ENCODE results near the gene NARF.

The NARF gene

DNA sequence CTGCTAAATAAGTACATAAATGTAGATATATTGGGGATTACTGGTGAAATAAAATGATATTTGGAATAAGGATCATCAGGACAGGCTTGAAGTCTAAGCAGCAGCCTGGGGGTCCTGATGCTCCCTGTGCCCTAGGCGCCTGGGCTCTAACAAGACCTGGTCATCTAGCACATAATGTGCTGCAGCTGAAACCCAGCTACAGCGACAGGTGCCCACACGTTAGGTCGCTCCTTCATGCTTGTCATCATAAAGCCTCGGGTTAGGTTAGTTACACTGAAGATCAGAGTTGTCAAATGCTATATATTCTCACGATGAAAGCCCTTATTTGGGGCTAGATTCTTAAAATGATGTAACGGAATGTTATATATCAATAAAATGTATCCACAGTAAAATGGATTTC, 11.5 kb downstream of the NARF start:
- in situ Hi-C loops (cut with MboI; ENCODE audit: low sequenced_read_pairs), result no loop called here

DNA sequence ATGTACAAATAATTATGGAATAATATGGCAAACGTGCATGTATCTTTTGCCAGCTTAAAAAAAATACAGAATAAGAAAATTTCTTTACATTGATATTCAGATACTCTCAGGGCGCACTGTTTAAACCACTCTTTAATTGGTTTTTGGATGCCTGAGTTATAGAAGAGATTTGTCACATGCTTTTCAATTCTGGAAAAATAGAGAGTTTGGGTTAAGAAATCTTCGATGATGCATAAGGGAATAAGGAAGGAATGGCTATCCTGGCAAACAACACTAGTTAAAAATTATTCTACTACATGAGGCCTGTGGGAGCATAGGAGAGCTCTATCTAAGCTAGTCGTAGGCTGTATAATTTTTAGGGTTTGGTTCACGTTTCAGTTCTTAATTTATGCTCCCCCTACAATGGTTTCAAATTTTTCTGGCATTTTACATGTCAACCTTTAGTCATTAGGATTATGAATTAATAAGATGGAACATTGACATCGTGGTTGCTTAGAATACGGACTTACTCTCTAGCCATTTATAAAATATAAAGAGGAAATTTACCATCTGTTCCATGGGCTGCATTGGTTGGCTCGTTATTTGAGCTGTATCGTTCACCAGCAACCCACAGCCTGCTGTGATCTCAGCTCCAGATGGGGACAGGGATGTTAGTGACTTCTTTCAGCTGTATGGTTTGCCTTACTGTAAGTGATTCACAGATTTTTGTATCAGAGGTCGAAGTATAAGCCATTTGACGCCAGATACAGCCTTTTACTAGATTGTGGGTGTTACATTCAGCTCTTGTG, 15.9 kb downstream of the NARF start:
- in situ Hi-C loops (cut with MboI; ENCODE audit: low sequenced_read_pairs), result no loop called here

GRCh38 chr17:82475458-82475857, 16.9 kb downstream of the NARF start:
- in situ Hi-C loops (cut with MboI; ENCODE audit: low sequenced_read_pairs), result no loop called here

DNA sequence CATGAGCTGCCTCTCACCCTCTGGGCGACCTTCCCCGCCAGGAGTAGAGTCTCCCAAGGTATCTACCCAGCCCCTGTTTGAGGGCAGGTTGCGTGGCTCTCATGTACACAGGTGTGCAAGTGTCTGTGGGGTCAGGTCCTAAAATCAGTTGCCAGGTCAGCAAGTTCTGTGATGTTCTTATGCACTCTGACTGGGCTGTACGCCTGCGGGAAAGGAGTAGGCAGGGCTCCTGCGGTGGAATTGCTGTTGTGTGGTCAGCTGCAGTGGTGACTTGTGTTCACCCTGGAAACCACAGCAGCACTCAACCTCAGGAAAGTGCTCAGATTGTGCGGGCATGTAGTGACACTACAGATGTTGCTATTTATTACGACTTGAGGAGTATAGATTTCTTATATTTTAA, 19.4 kb downstream of the NARF start:
- in situ Hi-C loops (cut with MboI; ENCODE audit: low sequenced_read_pairs), result no loop called here

DNA sequence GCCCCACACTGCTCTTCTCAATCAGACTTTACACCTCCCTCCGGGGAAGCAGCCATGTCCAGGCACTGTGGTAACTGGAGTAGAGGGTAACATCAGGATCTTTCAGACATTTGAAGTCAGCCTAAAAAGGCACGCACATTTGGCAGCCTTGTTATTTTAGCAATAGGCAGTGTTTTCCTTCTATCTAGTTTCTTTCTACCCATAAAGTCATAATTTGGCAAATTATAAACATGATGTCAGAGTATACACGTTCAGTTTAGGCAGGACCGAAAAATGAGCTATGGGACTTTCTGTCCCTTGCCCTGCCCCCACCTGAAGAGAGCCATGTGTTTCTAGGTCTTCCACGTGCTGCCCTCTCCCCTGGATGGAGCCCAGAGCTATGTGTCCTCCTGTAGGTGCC, 21.1 kb downstream of the NARF start:
- in situ Hi-C loops (cut with MboI; ENCODE audit: low sequenced_read_pairs), result no loop called here

- in situ Hi-C loops (cut with MboI; ENCODE audit: low sequenced_read_pairs), result no loop called here
Measured at GRCh38 chr17:82480318-82480717, 21.8 kb downstream of the NARF start.

GRCh38 chr17:82483204-82483660, 24.7 kb downstream of the NARF start:
- in situ Hi-C loops (cut with MboI; ENCODE audit: low sequenced_read_pairs), result no loop called here

- in situ Hi-C loops (cut with MboI; ENCODE audit: low sequenced_read_pairs), result no loop called here
Measured at GRCh38 chr17:82483836-82484235, 25.3 kb downstream of the NARF start.

- in situ Hi-C loops (cut with MboI; ENCODE audit: low sequenced_read_pairs), result no loop called here
Measured at GRCh38 chr17:82486231-82487094, 27.9 kb downstream of the NARF start.

- in situ Hi-C loops (cut with MboI; ENCODE audit: low sequenced_read_pairs), result no loop called here
Measured at GRCh38 chr17:82487910-82488309, 29.4 kb downstream of the NARF start.

DNA sequence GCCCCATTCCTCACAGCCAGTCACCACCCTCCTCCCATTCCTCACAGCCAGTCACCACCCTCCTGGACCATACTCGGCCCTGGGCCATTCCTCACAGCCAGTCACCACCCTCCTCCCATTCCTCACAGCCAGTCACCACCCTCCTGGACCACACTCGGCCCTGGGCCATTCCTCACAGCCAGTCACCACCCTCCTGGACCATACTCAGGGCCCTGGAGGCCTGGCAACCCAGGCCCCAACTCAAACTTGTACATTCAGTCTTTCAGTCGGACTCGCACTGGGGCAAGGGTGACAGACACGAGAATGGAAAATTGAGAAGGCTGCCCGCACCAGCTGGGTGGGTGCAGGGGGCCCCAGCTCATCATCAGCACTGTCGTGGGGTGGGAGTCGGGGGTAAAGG, 30.6 kb downstream of the NARF start:
- in situ Hi-C loops (cut with MboI; ENCODE audit: low sequenced_read_pairs), result no loop called here

- in situ Hi-C loops (cut with MboI; ENCODE audit: low sequenced_read_pairs), result no loop called here
Measured at GRCh38 chr17:82489851-82490511, 31.4 kb downstream of the NARF start.

DNA sequence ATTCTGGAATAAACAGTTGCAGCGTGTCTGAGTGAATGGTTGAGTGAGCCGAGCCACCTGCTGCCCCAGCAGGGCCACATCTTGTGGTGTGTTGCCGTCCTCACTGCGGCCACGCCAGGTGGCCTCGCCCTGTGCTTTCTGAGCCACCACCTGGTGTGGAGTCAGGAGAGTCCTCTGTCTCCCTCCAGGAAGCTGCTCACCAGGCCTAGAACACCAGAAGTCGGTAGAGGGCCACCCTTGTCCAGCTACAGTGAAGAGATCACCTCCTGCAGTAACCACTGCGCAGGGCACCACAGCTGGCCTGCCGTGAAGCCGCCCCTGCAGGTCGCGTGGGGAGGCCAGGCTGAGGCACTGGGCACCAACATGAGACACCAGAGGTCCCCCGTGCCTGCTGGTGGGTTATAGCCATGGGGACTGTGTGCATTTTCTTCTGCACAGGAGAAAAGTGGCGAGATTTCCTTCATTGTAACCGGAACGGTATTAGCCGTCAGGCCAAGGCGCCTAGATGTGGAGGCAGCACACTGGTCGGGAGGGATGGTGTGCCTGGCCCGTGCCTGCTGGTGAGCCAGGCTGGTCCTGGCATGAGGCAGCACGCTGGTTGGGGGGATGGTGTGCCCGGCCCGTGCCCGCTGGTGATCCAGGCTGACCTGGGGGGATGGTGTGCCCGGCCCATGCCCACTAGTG, 32.1 kb downstream of the NARF start:
- in situ Hi-C loops (cut with MboI; ENCODE audit: low sequenced_read_pairs), result no loop called here

DNA sequence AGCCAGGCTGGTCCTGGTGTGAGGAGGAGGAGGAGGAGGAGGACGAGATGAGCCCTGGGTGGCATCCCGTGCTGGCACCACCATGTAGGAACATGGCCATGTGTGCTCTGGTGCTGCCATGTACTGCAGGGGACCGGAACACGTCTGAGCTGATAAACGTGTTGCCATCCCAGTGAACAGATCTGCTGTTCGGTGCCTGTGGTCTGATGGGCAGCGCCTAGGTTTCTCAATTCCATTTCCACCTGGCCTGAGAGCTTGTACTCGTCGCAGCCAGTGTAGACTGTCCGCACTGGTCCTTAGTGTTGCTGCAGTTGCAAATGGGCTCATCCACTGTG, 32.6 kb downstream of the NARF start:
- in situ Hi-C loops (cut with MboI; ENCODE audit: low sequenced_read_pairs), result no loop called here

DNA sequence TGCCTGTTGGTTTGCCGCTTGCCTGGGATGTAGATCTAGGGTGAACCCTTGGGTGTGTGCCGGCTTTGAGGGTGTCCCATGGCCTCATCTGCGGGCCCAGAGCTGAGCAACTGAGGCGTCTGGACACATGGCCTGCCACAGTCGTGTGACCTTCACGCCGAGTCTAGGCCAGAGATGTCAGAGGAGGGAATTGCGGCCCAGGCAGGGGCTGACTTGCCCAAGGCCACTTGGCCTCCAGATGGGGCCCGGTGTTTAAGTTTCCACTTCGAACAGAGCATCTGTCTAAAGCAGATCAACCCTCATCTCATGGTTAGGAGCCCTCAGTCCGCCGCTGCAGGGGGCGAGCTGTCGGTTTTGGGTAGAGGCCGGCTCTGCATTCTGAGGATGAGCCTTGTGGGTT, 33.0 kb downstream of the NARF start:
- in situ Hi-C loops (cut with MboI; ENCODE audit: low sequenced_read_pairs), result no loop called here

- in situ Hi-C loops (cut with MboI; ENCODE audit: low sequenced_read_pairs), result no loop called here
Measured at GRCh38 chr17:82492643-82493225, 34.2 kb downstream of the NARF start.

GRCh38 chr17:82493226-82493781, 34.8 kb downstream of the NARF start:
- in situ Hi-C loops (cut with MboI; ENCODE audit: low sequenced_read_pairs), result no loop called here

DNA sequence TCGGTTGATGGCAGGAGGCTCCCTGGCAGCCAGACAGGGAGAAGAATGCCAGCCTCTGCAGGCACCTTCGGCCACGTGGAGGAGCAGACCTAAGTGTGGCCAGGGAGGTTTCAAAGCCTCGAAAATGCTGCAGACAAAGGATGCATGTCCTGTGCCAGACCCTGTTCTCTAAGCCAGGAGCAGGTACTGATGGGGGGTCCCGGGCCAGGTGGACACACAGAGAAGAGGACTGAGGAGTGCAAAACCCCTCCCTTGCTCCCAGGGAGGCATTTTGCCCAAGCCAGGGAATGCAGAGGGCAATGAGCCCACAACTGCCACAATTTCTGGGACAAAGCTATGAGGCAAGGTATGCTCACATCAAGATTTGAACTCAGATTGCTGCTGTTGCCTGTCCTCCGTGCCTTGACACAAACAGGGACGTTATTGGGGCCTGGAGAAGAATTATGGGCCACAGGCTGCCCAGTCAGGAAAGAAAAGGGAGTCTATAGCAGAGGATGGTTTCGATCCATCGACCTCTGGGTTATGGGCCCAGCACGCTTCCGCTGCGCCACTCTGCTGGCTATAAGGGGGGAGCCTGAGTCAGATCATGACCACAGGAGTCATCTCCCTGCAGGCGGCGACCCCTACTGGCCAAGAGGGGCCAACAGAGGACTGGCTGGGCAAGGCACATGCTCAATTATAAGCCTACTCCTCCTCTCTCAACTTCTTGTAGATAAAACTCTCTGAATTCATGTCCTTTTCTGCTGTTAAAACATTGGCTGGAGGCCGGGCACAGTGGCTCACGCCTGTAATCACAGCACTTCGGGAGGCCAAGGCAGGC, 35.9 kb downstream of the NARF start:
- in situ Hi-C loops (cut with MboI; ENCODE audit: low sequenced_read_pairs), result no loop called here

GRCh38 chr17:82495844-82496528, 37.4 kb downstream of the NARF start:
- in situ Hi-C loops (cut with MboI; ENCODE audit: low sequenced_read_pairs), result no loop called here
